ENCODE measurements around the gene TMEM190. TPM values are rescaled to one million over a fixed set of nuclear protein-coding genes. Genes with fewer than 3 reads are reported as not detected.

TMEM190 gene
- total and polyA plus RNA-seq, 9 donors: 0.72 to 45.1 (median 2.5) TPM; not detected in 4

DNA sequence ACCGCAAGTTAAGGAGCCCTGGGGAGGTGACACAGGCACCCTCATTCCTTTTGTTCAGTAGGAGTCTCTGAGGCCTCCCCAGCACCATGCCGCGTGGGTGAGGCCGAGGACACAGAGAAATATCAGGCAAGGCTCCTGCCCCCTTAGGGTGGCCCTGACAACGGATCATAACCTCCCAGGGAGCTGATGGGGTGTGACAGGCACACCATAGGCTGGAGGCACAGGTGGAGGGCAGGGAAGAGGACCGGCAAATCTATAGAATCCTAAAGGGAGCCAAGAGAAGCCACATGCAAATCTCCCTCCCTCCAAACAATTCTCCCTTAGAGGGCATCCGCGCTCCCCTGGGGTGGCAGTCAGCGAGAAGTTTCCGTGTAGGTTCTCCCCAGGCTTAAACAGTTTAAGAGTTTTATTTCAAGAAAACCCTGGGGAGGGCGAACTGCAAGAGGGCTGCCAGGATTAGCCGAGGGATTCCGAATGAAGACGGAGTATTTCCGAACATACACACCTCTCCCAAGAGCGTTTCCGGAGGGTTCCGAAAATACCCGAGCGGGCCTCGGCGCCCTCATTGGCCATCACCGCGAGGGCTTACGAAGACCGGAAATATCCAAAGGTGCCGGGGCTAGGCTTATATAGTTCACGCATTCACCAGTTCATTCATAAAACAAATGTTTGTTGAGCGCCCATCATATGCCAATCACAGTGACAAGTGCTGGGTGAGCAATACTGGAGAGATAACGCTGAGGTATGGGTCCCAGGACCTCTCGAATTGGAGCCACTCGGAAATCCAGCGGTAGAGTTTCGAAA lies 8.5 kb downstream of the TMEM190 start:
- Histone ChIP-seq H3K4me1 (ENCODE audit: insufficient read depth) (peaks cover 26% of the 10 kb centered on the region), H3K27ac (peak overlapping the region; percentile 73 to 95), H3K9me3 (no peaks in the 10 kb centered on the region), H3K4me3 (peak overlapping the region; percentile 56), H3K36me3 (no peaks in the 10 kb centered on the region), H3K27me3 (no peaks in the 10 kb centered on the region)
- WGBS, 3 donors: 8 to 10% (median 10%) methylated on average over 34 of the region's 34 CpGs
- TF ChIP-seq POLR2A (IDR thresholded peaks at IDR 0.05) (no peak), EP300 (IDR thresholded peaks at IDR 0.05) (peak; percentile 65)
- TF ChIP-seq, protein P1, sequence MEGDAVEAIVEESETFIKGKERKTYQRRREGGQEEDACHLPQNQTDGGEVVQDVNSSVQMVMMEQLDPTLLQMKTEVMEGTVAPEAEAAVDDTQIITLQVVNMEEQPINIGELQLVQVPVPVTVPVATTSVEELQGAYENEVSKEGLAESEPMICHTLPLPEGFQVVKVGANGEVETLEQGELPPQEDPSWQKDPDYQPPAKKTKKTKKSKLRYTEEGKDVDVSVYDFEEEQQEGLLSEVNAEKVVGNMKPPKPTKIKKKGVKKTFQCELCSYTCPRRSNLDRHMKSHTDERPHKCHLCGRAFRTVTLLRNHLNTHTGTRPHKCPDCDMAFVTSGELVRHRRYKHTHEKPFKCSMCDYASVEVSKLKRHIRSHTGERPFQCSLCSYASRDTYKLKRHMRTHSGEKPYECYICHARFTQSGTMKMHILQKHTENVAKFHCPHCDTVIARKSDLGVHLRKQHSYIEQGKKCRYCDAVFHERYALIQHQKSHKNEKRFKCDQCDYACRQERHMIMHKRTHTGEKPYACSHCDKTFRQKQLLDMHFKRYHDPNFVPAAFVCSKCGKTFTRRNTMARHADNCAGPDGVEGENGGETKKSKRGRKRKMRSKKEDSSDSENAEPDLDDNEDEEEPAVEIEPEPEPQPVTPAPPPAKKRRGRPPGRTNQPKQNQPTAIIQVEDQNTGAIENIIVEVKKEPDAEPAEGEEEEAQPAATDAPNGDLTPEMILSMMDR (IDR thresholded peaks at IDR 0.05): no peak
- peak; percentile 95 to 98 (median 97) for DNase-seq
- intact Hi-C loops (cut with DNase I): loop anchor here in 3 of 4 donors (5.0 to 10.0 kb wide), 6 partner anchors 43 to 120 kb away; partner anchors contain the start of genes C19orf85 (in 1 of the 3) and ISOC2 (in 1 of the 3)

DNA sequence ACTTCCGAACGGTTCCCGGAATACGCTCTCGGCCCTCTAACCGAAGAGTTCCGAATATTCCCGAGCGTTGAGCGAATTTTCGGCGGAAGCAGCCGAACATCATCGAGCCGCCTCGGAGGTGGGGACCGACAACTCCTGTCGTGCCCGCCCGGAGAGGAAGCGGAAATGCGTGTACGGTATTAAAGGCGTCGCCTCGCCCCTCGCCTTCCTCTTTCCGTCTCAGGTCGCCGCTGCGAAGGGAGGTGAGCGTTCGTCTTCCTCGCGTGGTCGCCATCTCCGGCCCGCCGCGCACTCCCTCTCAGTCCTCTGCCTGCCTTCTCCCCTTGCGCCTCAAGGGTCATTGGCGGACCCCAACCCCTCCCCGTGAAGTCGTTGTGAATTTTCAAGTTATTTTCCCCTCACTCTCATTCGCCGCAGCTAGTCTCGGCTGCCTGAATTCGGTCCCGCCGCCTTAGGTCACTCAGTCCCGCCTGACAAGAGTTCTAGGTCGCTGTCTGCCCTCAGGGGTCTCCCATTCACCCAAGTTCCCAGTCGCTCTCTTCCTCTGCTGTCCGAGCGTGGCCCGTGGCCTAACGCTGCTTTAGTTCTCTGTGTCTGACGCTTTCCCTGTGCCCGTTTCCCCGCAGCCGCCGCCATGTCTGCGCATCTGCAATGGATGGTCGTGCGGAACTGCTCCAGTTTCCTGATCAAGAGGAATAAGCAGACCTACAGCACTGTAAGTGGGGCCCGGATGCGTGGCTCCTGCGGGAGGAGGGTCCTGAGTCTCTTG lies 9.3 kb downstream of the TMEM190 start, which contains the start of gene RPL28:
Gene RPL28 (plus strand): TSS at position 209 of the 769 bp plus-strand sequence. CDS start 426 bp downstream, at position 635.
- H3K4me1 ChIP-seq (ENCODE audit: insufficient read depth): peaks cover 26% of the 10 kb centered on the region
- peak; percentile 94 for TF ChIP-seq POLR2A (IDR thresholded peaks at IDR 0.05)
- TF ChIP-seq, protein P1 (IDR thresholded peaks at IDR 0.05): peak in 2 of 3 donors; percentile 16 to 21
- TF ChIP-seq EP300 (IDR thresholded peaks at IDR 0.05): no peak

DNA sequence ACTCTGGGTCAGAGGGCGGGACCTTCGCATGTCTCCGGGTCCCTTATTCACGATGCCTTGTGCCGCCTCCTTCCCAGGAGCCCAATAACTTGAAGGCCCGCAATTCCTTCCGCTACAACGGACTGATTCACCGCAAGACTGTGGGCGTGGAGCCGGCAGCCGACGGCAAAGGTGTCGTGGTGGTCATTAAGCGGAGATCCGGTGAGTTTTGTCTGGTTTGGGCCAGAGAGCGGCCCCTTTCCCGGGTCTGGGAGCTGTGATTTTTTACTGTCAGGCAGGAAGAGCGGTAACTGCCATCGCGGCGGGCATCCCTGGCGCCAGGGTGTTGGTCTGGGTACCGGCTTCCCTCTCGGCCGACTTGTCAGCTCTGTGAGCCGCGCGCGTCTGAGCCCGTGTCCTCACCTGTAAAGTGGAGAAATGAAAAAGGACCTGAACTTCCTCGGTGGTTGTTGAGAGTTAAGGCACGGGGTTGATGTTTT lies 9.9 kb downstream of the TMEM190 start:
- no peak for TF ChIP-seq EP300 (IDR thresholded peaks at IDR 0.05)
- no peak for TF ChIP-seq POLR2A (IDR thresholded peaks at IDR 0.05)
- TF ChIP-seq, protein P1 (IDR thresholded peaks at IDR 0.05): no peak
- intact Hi-C loops (cut with DNase I): loop anchor here in 3 of 4 donors (5.0 to 10.0 kb wide), 4 partner anchors 76 to 118 kb away; partner anchors contain the start of genes C19orf85 (in 1 of the 3) and ISOC2 (in 1 of the 3)
- WGBS, 3 donors: 1 to 2% (median 2%) methylated on average over 33 of the region's 33 CpGs

More for the DNA sequence above, 9.3 kb downstream of the TMEM190 start, which contains the start of gene RPL28:
- H3K9me3 ChIP-seq: no peaks in the 10 kb centered on the region
- DNase-seq: peak; percentile 98 to 99 (median 99)
- no peaks in the 10 kb centered on the region for H3K36me3 ChIP-seq
- 0 to 1% (median 0%) methylated on average over 68 of the region's 68 CpGs for WGBS, 3 donors
- peak within 1 kb of the TSS; percentile 56 for H3K4me3 ChIP-seq
- peak within 1 kb of the TSS; percentile 73 to 95 for H3K27ac ChIP-seq
- no peaks in the 10 kb centered on the region for H3K27me3 ChIP-seq
- intact Hi-C loops (cut with DNase I): loop anchor here in 3 of 4 donors (5.0 to 10.0 kb wide), 4 partner anchors 76 to 119 kb away; partner anchors contain the start of genes C19orf85 (in 1 of the 3) and ISOC2 (in 1 of the 3)

More for the DNA sequence above, 9.9 kb downstream of the TMEM190 start:
- Histone ChIP-seq H3K36me3 (no peaks in the 10 kb centered on the region), H3K4me1 (ENCODE audit: insufficient read depth) (peaks cover 26% of the 10 kb centered on the region), H3K4me3 (peak overlapping the region; percentile 56), H3K27ac (peak overlapping the region; percentile 64 to 95), H3K9me3 (no peaks in the 10 kb centered on the region), H3K27me3 (no peaks in the 10 kb centered on the region)
- DNase-seq: peak in 1 of 5 donors; percentile 41
